ENCODE data around the gene IGBP1.
"Not testable (repeated sequence)": the region's sequence is repeated elsewhere in the genome, so short reads cannot be mapped to it uniquely, and the experiment has no call there.

IGBP1 gene
- long read RNA-seq, donor 1, transcript IGBP1-201 (6 exons, 1,862 nt): major isoform, 50 of 69 reads
- long read RNA-seq, donor 1, partial matches to known transcripts: 16 of 69 reads
- long read RNA-seq, donor 1, other reads (novel, unspliced or antisense): 0 of 69 reads
- long read RNA-seq, donor 2, transcript IGBP1-201 (6 exons, 1,862 nt): major isoform, 39 of 56 reads
- long read RNA-seq, donor 2, partial matches to known transcripts: 17 of 56 reads
- long read RNA-seq, donor 2, other reads (novel, unspliced or antisense): 0 of 56 reads
- long read RNA-seq, donor 3, transcript IGBP1-201 (6 exons, 1,862 nt): major isoform, 18 of 19 reads
- long read RNA-seq, donor 3, partial matches to known transcripts: 0 of 19 reads
- long read RNA-seq, donor 3, other reads (novel, unspliced or antisense): 0 of 19 reads
- long read RNA-seq, donor 4, transcript IGBP1-201 (6 exons, 1,862 nt): major isoform, 32 of 37 reads
- long read RNA-seq, donor 4, partial matches to known transcripts: 5 of 37 reads
- long read RNA-seq, donor 4, other reads (novel, unspliced or antisense): 0 of 37 reads
- long read RNA-seq, donor 5, transcript IGBP1-201 (6 exons, 1,862 nt): major isoform, 37 of 55 reads
- long read RNA-seq, donor 5, partial matches to known transcripts: 18 of 55 reads
- long read RNA-seq, donor 5, other reads (novel, unspliced or antisense): 0 of 55 reads
- long read RNA-seq, donor 6, transcript IGBP1-201 (6 exons, 1,862 nt): major isoform, 28 of 34 reads
- long read RNA-seq, donor 6, partial matches to known transcripts: 6 of 34 reads
- long read RNA-seq, donor 6, other reads (novel, unspliced or antisense): 0 of 34 reads
- long read RNA-seq, donor 7, transcript IGBP1-201 (6 exons, 1,862 nt): major isoform, 41 of 58 reads
- long read RNA-seq, donor 7, partial matches to known transcripts: 15 of 58 reads
- long read RNA-seq, donor 7, other reads (novel, unspliced or antisense): 0 of 58 reads
- long read RNA-seq, donor 8, transcript IGBP1-201 (6 exons, 1,862 nt): major isoform, 30 of 39 reads
- long read RNA-seq, donor 8, partial matches to known transcripts: 8 of 39 reads
- long read RNA-seq, donor 8, other reads (novel, unspliced or antisense): 0 of 39 reads

DNA sequence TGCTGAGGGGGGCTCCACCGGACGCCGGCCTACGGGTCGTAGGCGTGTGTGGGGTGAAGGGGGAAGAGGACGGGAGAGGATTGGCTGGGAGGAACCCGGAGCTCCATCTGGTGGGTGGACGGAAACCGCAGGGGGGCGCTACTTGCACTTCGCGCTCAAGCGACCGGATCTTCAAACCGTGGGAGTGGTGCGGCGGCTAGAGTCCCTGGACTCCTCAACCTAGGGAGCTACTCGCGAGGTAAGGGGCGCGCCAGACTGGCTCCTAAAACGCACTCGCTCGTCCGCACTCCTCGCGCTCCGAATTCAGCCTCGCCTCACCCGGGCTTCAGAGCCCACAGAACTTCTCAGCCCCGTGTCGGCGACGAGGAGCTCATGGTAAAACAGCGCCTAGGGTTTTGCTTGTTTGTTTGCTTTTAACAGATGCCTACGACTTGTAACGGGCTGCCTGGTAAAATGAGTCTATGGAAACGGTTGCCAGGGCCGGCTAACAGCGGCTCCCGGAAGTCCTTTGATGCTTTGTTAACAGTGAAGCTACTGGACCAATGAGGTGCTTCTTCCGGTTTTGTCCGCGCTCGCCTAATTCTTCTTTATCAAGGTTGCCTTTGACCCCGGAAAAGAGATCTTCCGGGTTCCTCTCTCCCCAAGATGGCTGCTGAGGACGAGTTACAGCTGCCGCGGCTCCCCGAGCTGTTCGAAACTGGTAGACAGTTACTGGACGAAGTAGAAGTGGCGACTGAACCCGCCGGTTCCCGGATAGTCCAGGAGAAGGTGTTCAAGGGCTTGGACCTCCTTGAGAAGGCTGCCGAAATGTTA lies at the start of gene IGBP1:
IGBP1 (plus strand) TSS at position 145 of the 813 bp plus-strand sequence; CDS start at position 646, 501 bp downstream.
- peak; percentile 63 for DNase-seq

DNA sequence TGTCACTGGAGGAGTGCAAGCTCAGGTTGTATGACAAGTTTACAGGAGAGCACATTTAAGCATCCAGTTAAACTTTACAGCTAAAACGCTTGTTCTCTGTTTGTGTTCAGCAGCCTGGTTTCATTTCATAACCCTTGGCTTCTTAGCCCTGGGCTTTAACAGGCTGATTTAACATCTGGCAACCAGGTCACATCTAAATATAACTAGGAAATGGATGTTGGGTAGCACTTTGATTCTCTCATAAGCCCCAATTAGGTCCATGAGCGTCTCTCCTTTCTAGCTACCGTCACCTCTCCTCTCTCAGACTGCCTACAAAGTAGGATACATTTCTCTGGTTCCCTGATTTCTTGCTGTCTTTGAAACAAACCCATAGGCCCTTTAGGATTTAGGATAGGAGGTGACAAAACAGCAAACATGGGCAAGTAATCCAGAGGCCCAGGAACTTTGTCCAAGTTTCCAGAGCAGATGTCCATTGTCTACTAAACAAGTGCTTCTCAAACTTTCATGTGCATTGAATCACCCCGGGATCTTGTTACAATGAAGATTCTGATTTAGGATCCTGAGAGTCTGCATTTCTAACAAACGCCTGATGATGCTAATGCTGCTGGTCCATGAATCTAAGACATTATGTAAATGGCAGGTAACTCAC lies 48.5 kb upstream of the IGBP1 start:
- no peak for DNase-seq

DNA sequence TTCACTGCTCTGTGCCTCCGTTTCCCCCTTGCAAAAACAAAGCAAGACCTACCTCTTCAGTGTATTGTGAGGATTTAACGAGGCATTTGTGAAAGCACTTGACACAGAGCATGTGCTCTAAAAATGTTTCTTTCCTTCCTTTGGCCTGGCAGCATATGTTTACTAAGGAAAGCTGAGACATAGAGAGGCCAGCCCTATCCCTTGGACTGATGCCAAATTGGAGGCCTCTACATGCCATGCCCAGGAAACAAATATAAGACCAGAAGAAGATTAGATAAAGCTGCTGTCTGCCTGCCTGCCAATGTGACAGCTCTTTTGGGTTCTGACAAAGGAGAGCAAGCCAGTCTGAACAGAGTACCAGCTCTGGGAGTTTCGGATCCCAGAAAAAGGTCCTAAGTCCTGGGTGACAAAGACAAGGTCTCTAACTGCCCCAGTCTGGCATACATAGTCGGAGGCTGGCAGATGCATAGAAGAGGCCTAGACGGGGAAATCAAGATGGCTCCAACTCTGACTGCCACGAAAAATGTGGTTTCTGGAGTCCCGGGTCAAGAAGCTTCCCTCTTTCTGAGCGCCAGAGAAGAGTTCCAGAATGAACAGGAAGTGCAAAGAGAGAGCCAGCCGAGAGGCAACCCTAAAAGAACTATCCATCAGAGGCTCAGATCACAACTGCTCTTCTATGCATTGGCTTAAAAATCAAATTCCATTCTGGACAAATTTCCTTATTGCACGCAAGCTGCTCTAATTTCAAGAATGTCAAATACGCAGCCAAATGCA lies 45.2 kb upstream of the IGBP1 start:
- no peak for DNase-seq

DNA sequence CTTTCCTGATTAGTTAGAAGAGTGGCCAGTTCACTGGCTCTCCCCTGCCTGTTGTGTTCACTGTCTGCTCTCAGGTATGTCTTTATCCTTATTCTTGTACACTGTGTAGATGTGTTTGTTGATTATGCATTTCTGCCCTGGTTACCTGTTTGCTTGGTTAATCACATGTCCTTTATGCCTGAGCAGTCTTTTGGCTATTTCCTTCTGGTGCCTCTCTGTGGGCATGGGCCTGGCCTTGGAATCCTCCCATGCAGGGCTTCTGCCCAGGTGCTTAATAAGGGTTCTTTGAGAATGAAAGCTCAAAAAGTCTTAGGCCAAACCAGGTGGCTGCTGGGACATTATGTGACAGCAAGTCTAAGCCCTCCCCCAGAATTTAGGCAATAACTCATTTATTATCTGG lies 44.5 kb upstream of the IGBP1 start:
- DNase-seq: no peak

GRCh38 chrX:70089604-70090297 lies 43.5 kb upstream of the IGBP1 start:
- no peak for DNase-seq

DNA sequence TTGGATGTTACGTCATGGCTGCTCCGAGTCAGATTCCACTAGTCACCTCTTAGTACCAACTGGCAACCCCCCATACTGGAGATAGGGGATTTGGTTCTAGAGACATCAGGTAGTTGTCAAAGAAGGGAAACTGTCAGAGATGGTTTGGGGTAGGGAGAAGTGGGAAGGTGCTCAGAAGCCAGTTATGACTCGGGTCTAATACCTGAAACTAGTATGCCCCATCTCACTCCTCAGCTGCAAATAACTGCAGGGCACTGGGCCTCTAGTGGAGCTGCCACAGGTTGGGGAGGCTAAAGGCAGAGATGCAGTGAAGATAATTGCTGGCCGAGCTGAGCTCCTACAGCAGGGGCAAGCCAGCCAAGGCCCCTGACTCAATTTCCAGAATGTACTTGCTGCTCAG lies 41.0 kb upstream of the IGBP1 start:
- no peak for DNase-seq

- DNase-seq: no peak
Measured at GRCh38 chrX:70096052-70096451, 37.2 kb upstream of the IGBP1 start.

DNA sequence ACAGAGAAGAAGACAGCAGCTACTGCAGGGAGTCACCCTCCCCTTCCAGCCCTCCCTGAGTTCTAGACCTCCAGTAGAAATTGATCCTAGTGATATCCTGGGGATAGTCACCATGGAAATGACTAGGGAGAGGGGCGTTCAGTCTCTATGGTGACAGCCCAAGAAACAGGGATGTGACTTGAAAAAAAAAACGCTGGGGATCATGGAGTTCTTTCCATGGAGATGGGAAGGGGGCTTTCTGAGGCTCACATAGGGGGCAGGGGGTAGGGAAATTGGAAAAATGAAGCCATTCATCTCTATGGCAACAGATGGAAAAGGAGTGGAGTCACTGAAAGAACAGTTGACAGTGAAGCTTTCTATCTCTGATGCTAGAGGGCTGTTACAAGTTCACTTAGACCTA lies 28.0 kb upstream of the IGBP1 start:
- no peak for DNase-seq

- DNase-seq: not testable (repeated sequence)
Measured at GRCh38 chrX:70111436-70112026, 21.7 kb upstream of the IGBP1 start.

GRCh38 chrX:70117738-70118137 lies 15.5 kb upstream of the IGBP1 start:
- no peak for DNase-seq

GRCh38 chrX:70123014-70123413 lies 10.2 kb upstream of the IGBP1 start:
- DNase-seq: not testable (repeated sequence)

DNA sequence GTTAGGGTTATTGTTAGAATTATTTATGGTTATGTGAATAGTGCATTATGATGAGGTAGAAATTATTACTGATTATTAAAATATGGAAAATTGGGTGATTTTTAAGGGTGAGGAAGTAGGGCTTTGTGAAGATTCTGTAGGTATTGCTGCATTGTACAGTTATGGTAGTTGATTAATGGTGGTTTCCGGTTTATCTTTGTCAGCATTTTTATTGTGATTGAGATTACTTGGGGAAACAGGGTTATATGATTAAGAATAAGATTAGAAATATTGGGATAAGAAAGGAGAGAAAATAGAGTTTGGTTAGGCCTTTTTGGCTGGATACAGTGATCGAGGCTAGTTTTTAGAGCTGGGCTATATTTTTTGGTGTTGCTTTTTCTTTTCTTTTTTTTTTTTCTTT lies 8.6 kb upstream of the IGBP1 start:
- no peak for DNase-seq

GRCh38 chrX:70128071-70128470 lies 5.2 kb upstream of the IGBP1 start:
- DNase-seq: no peak

DNA sequence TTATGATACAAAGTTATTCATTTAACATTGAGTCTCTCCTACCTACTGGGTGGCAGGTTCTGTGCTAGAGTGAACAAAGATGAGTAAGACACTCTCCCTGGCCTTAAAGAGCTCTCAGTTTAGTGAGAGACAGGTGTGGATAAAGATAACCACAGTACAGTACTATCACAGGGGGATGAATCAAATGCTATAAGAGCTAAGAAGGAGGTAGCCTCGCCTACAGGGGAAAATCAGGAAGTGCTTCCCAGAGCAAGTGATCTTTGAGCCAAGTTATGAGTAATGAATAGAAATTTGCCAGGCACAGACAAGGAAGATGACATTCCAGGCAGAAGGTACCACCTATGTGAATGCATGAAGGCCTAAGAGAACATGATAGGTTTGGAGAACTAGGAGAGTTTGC lies 3.4 kb upstream of the IGBP1 start:
- no peak for DNase-seq

- DNase-seq: no peak
Measured at GRCh38 chrX:70132224-70132623, 1.0 kb upstream of the IGBP1 start.

DNA sequence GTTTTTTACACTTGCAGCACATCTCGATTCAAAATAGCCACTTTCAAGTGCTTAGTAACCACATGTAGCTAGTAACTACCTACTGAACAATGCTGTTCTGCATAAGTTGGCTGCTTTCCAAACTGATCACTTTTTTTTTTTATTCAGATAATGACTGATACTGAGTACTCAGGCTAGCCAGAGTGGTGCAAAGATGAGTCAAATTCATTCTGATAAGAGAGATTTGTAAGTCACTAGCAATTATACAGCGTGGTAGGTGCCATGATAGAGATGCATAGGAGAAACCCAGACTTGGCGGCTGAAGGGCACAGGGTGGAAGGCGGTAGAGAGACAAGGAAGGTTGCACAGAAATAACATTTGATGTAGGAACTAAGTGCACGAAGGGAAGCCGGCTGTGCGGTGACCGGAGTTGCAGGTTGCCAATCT lies 357 bp upstream of the IGBP1 start:
- DNase-seq: no peak

GRCh38 chrX:70134116-70134477 lies 850 bp downstream of the IGBP1 start:
- DNase-seq: no peak

- no peak for DNase-seq
Measured at GRCh38 chrX:70138622-70139021, 5.4 kb downstream of the IGBP1 start.

DNA sequence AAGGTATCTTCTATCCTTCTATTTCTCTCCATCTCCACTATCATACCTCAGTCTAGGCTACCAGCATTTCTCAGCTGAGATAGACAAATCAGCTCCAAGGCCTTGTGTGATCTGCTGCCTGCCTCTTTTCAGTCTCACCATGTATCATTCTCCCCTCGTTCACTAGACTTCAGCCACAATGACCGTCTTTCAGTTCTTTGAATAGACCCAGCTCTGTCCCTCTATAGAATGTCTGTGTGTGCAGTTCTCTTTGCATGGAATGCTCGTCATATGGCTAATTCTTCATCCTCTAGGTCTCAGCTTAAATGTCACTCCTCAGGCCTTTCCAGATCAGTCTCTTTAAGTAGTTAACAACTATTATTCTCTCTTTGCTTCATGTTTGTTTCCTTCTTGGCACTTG lies 6.5 kb downstream of the IGBP1 start:
- DNase-seq: no peak

DNA sequence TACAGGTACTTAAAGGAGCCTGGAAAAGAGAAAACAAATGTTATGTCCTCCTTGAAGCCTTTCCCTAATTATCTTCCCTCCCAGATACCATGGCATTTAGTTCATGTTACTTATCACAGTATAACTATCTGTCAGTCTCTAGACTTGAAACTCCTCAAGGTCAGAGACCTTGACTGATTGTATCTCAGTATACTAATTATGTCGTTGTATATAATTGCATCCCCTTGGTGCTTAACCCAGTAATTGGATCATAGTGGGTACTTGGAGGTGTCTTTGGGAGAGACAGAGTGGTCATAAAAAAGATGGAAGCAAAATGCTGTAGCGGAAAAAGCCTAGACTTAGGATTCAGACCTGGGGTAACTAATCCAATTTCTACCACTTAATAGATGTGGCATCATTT lies 8.1 kb downstream of the IGBP1 start:
- DNase-seq: no peak
